Activated CD8-positive, alpha-beta T cell treated with anti-CD3 and anti-CD28 coated beads for 36 hours (primary cell): Measurements from ENCODE around the gene ACTRT2. TPM values are rescaled to one million over a fixed set of nuclear protein-coding genes. Genes with fewer than 3 reads are reported as not detected.

ENCODE experiments used
- ATAC-seq: fragments of 200-7000 bp; cut with Tn5 transposase; one replicate; pipeline ENCODE4 v1.10.0; 2021; ENCODE audit warnings: mild to moderate bottlenecking, moderate library complexity
- CTCF ChIA-PET: fragments of 350-600 bp; sonication (Branson Sonifier 250); formaldehyde crosslinking; loops from one replicate; lab custom pipeline; 2021; ENCODE audit warnings: antibody characterized with exemption; lab: Charles Lee
- POLR2A ChIA-PET: fragments of 350-600 bp; sonication (Branson Sonifier 250); formaldehyde crosslinking; loops from one replicate; lab custom pipeline; 2021; ENCODE audit warnings: antibody characterized with exemption; lab: Charles Lee
- DNase-seq: peaks from one replicate; pipeline ENCODE4 v3.0.0-alpha.2; 2020
- H3K27ac Mint-ChIP-seq: one replicate; pipeline ENCODE4 v1.8.0; 2021; ENCODE audit warnings: mild to moderate bottlenecking, mixed read lengths
- H3K27me3 Mint-ChIP-seq: one replicate; pipeline ENCODE4 v1.8.0; 2021; ENCODE audit warnings: mixed read lengths
- H3K36me3 Mint-ChIP-seq: one replicate; pipeline ENCODE4 v1.8.0; 2021; ENCODE audit warnings: low read depth, mixed read lengths
- H3K4me1 Mint-ChIP-seq: one replicate; pipeline ENCODE4 v1.8.0; 2021; ENCODE audit warnings: low read depth, mixed read lengths
- H3K4me3 Mint-ChIP-seq: one replicate; pipeline ENCODE4 v1.8.0; 2021; ENCODE audit warnings: mild to moderate bottlenecking, moderate library complexity, mixed read lengths
- H3K9me3 Mint-ChIP-seq: one replicate; pipeline ENCODE4 v1.8.0; 2021; ENCODE audit warnings: mixed read lengths
- CTCF ChIP-seq: fragments of 200-600 bp; IDR thresholded peaks from one replicate; pipeline ENCODE4 v1.8.0; 2022; ENCODE audit warnings: antibody characterized with exemption, mild to moderate bottlenecking
- intact Hi-C: fragments of 100-400 bp; cut with micrococcal nuclease; formaldehyde crosslinking; loops from one replicate; pipeline ENCODE4 v1.10.0; 2022
- total RNA-seq, 2 experiments: library from RNA; stranded (reverse); gene quantifications; one replicate each; pipeline ENCODE4 v1.2.3, GENCODE V29; 2021

ACTRT2 gene
- total RNA-seq, 2 experiments from 2014 or later: not detected

- Mint-ChIP-seq H3K36me3 (no peaks in the 10 kb centered on the region), H3K4me3 (no peak overlapping the region), H3K9me3 (peaks cover 16% of the 10 kb centered on the region), H3K27me3 (peaks cover 3% of the 10 kb centered on the region), H3K27ac (no peak overlapping the region), H3K4me1 (no peaks in the 10 kb centered on the region)
- CTCF ChIA-PET: no interaction called here
- ATAC-seq (no peak), DNase-seq (no peak)
- TF ChIP-seq CTCF: no peak
- intact Hi-C loops: no loop called here
- POLR2A ChIA-PET: no interaction called here
Observed at GRCh38 chr1:2990376-2991115, 30.7 kb upstream of the ACTRT2 start.

GRCh38 chr1:2991753-2992495 is 29.3 kb upstream of the ACTRT2 start:
- Mint-ChIP-seq H3K4me1 (no peaks in the 10 kb centered on the region), H3K27ac (no peak overlapping the region), H3K27me3 (peaks cover 5% of the 10 kb centered on the region), H3K9me3 (peaks cover 19% of the 10 kb centered on the region), H3K4me3 (no peak overlapping the region), H3K36me3 (no peaks in the 10 kb centered on the region)
- CTCF ChIA-PET: no interaction called here
- no peak for ATAC-seq
- intact Hi-C loops: no loop called here
- DNase-seq: no peak
- POLR2A ChIA-PET: no interaction called here
- no peak for TF ChIP-seq CTCF

GRCh38 chr1:2998503-2999100 is 22.7 kb upstream of the ACTRT2 start:
- POLR2A ChIA-PET: interaction anchor here (0.6 kb wide), 1 partner anchor 352 kb away, joined by 3 read pairs; no protein-coding TSS in a partner anchor
- DNase-seq: no peak
- Mint-ChIP-seq H3K4me1 (no peaks in the 10 kb centered on the region), H3K27ac (no peak overlapping the region), H3K9me3 (peaks cover 11% of the 10 kb centered on the region), H3K27me3 (peaks cover 5% of the 10 kb centered on the region), H3K36me3 (no peaks in the 10 kb centered on the region), H3K4me3 (no peak overlapping the region)
- CTCF ChIA-PET: no interaction called here
- intact Hi-C loops: no loop called here
- ATAC-seq: no peak
- no peak for TF ChIP-seq CTCF

GRCh38 chr1:2999138-2999537 is 22.1 kb upstream of the ACTRT2 start:
- H3K27ac Mint-ChIP-seq: no peak overlapping the region
- DNase-seq (no peak), ATAC-seq (no peak)
- TF ChIP-seq CTCF: no peak
- peaks cover 5% of the 10 kb centered on the region for H3K27me3 Mint-ChIP-seq
- intact Hi-C loops: no loop called here
- H3K4me3 Mint-ChIP-seq: no peak overlapping the region
- no peaks in the 10 kb centered on the region for H3K4me1 Mint-ChIP-seq
- no peaks in the 10 kb centered on the region for H3K36me3 Mint-ChIP-seq
- POLR2A ChIA-PET: interaction anchor here (0.6 kb wide), 1 partner anchor 353 kb away, joined by 3 read pairs; no protein-coding TSS in a partner anchor
- peaks cover 7% of the 10 kb centered on the region for H3K9me3 Mint-ChIP-seq
- CTCF ChIA-PET: no interaction called here

- Mint-ChIP-seq H3K36me3 (no peaks in the 10 kb centered on the region), H3K9me3 (peaks cover 3% of the 10 kb centered on the region), H3K4me3 (no peak overlapping the region), H3K27me3 (peaks cover 5% of the 10 kb centered on the region), H3K27ac (no peak overlapping the region), H3K4me1 (no peaks in the 10 kb centered on the region)
- no peak for TF ChIP-seq CTCF
- CTCF ChIA-PET: no interaction called here
- intact Hi-C loops: no loop called here
- POLR2A ChIA-PET: no interaction called here
- DNase-seq (no peak), ATAC-seq (no peak)
Observed at GRCh38 chr1:2999571-2999970, 21.7 kb upstream of the ACTRT2 start.
